Upper lobe of right lung (tissue), 1 donor: Measurements from ENCODE around the gene EPB41L4B. TPM values are rescaled to one million over a fixed set of nuclear protein-coding genes. Genes with fewer than 3 reads are reported as not detected.

Experiments used
- ATAC-seq: fragments of 200-7000 bp; cut with Tn5 transposase; one replicate; pipeline ENCODE4 v1.9.1; 2020; ENCODE audit warnings: mild to moderate bottlenecking, moderate library complexity
- DNase-seq: peaks from one replicate; pipeline ENCODE4 v3.0.0-alpha.2; 2020
- H3K27ac ChIP-seq: fragments of 200-600 bp; one replicate; pipeline ENCODE4 v1.8.0; 2022
- H3K27me3 ChIP-seq: fragments of 200-600 bp; one replicate; pipeline ENCODE4 v1.8.0; 2022; ENCODE audit warnings: mild to moderate bottlenecking
- H3K36me3 ChIP-seq: fragments of 200-600 bp; one replicate; pipeline ENCODE4 v1.8.0; 2022
- H3K4me1 ChIP-seq: fragments of 200-600 bp; one replicate; pipeline ENCODE4 v1.8.0; 2022
- H3K4me3 ChIP-seq: fragments of 200-600 bp; one replicate; pipeline ENCODE4 v1.8.0; 2022; ENCODE audit warnings: mild to moderate bottlenecking
- H3K9me3 ChIP-seq: fragments of 200-600 bp; one replicate; pipeline ENCODE4 v1.8.0; 2022
- intact Hi-C: fragments of 100-400 bp; cut with DNase I; formaldehyde crosslinking; loops from one replicate; pipeline ENCODE4 v1.11.0; 2022
- total RNA-seq: library from RNA; stranded (reverse); fragmentation: NEBNext Ultra II Directional; extraction: Animal tissue kit (Norgen Biotek cat#: 25700); gene quantifications from one replicate; pipeline ENCODE4 v1.2.1, GENCODE V29; 2021
- TF ChIP-seq, protein P1 (sequence below): fragments of 200-600 bp; IDR thresholded peaks from one replicate; pipeline ENCODE4 v1.8.0; 2022; ENCODE audit warnings: antibody characterized with exemption
- donor health status: DM: no; HTN: yes; CAD: no; lungs with severe emphysema.

The EPB41L4B gene
- total RNA-seq, 1 donor from 2014 or later: 10.1 TPM

DNA sequence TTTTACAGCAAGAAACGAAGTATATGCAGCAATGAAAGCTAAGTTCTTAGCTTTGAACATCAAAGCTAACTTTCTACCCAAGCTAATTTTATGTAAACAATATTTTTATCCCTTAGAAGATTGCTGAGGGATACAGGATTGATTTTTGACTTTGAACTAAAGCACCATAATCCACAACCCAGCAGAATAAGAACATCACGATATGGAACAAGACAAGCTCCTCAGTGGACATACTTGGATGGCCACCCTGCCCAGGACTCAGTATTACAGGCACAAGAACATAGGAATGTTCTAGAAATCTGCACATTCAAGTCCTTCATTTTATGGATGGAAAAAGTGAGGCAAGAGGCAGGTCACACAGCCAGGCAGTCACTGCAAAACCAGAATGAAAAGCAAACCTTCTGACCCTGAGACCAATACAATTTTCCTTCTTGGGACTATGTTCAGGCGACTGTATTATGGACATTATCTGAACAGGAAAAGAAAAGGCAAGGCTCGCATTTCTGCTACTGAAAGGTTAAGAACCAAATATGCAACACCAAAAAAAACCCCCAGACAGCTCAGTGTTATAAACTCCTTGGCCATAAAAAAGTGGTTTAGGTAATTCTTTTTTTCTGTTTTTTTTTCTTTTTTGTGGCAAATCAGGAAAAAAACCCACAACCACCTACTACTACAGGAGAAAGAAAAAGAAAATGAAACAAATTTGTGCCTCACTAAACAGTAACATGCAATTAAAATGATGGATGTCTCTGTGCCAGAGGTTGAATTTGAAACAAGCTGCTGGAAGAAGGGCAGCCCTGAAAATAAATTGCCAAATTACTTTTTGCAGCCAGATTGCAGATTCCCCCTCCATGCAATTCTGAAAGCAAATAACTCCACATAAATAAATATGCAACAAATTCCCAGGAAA is 25.4 kb downstream of the EPB41L4B start:
- intact Hi-C loops: no loop called here
- Histone ChIP-seq H3K27me3 (no peaks in the 10 kb centered on the region), H3K4me1 (no peaks in the 10 kb centered on the region), H3K9me3 (no peaks in the 10 kb centered on the region), H3K4me3 (no peak overlapping the region), H3K27ac (no peak overlapping the region), H3K36me3 (no peaks in the 10 kb centered on the region)
- TF ChIP-seq, protein P1, sequence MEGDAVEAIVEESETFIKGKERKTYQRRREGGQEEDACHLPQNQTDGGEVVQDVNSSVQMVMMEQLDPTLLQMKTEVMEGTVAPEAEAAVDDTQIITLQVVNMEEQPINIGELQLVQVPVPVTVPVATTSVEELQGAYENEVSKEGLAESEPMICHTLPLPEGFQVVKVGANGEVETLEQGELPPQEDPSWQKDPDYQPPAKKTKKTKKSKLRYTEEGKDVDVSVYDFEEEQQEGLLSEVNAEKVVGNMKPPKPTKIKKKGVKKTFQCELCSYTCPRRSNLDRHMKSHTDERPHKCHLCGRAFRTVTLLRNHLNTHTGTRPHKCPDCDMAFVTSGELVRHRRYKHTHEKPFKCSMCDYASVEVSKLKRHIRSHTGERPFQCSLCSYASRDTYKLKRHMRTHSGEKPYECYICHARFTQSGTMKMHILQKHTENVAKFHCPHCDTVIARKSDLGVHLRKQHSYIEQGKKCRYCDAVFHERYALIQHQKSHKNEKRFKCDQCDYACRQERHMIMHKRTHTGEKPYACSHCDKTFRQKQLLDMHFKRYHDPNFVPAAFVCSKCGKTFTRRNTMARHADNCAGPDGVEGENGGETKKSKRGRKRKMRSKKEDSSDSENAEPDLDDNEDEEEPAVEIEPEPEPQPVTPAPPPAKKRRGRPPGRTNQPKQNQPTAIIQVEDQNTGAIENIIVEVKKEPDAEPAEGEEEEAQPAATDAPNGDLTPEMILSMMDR: no peak
- DNase-seq (no peak), ATAC-seq (no peak)

DNA sequence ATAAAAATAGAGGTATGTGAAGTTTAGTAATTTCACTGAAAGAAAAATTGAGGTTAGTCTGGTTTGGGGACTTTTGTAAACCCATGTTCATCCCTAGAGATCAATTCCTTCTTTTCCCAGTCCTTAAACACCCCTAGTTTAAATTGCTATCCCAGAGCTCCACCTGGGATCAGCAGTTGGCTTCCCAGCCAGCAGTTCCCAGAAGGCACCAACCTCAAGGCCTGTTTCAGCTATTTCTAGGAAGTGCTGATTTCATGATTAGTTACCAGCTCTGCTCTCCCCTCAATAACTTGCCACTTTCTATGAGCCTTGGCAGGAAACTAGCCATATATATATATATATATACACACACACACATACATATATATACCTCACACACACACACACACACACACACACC is 30.5 kb downstream of the EPB41L4B start:
- Histone ChIP-seq H3K27me3 (no peaks in the 10 kb centered on the region), H3K27ac (no peak overlapping the region), H3K9me3 (no peaks in the 10 kb centered on the region), H3K36me3 (no peaks in the 10 kb centered on the region), H3K4me1 (peaks cover 12% of the 10 kb centered on the region), H3K4me3 (no peak overlapping the region)
- intact Hi-C loops: no loop called here
- ATAC-seq: no peak
- TF ChIP-seq, protein P1: no peak
- DNase-seq: no peak

DNA sequence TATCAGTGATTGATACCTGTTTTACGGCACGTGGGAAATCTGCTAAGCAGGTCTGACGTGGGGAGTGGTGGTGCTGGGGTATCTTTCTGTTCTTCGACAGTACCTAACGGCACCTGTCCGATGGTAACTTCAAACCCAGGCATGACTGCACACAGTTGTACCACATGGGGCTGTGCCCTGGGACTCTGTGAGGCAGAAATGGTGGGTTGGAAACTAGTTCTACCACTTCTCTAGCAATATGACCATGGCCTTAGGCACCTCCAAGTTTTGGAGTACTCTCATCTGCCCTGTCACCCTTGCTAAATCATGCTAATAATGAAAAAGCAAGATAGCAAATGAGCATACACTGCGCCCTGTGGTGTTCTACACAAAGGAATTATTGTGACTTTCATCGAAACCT is 30.9 kb downstream of the EPB41L4B start:
- Histone ChIP-seq H3K9me3 (no peaks in the 10 kb centered on the region), H3K4me1 (peaks cover 12% of the 10 kb centered on the region), H3K27ac (no peak overlapping the region), H3K36me3 (no peaks in the 10 kb centered on the region), H3K27me3 (no peaks in the 10 kb centered on the region), H3K4me3 (no peak overlapping the region)
- DNase-seq: no peak
- TF ChIP-seq, protein P1: no peak
- peak; percentile 35 for ATAC-seq
- intact Hi-C loops: no loop called here

DNA sequence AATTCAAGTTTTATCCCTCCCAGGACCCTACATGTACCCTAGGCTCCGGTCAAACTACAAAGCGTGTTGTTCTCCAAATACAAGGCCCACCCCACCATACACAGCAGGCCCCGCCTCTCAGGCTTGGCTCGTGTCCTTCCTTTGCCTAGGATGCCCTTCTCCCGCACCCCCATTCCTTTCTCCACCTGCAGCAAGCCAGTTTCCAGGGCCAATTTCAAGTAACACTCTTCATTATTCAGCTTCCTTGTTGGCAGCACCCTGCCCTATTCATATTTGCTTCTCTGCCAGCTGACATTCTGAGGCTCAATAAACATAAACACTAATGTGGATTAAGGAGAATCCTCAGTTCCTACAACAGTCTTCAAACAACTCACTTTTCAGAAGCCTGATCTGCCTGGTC is 31.7 kb downstream of the EPB41L4B start:
- ATAC-seq: peak; percentile 46
- Histone ChIP-seq H3K9me3 (no peaks in the 10 kb centered on the region), H3K27ac (no peak overlapping the region), H3K36me3 (no peaks in the 10 kb centered on the region), H3K4me1 (peaks cover 12% of the 10 kb centered on the region), H3K4me3 (no peak overlapping the region), H3K27me3 (no peaks in the 10 kb centered on the region)
- TF ChIP-seq, protein P1: no peak
- no peak for DNase-seq
- intact Hi-C loops: no loop called here

DNA sequence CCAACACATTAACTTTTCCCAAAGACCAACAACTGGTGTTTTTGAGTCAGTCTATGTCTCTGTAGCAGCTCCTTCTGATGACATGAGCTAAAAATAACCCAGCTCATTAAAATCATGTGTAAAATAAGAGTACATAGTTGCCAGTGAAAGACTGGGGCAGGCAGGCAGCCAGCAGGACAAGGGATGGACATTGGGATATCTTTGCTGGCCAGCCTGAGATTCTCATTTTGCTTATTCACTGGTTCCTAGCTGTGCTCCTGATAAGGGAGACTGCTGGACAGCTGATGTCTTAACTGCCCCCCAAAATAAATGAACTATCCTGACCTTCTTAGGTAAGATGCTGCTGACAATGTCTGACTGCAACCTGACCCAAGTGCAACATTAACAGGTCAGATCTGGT is 33.9 kb downstream of the EPB41L4B start:
- Histone ChIP-seq H3K4me3 (no peak overlapping the region), H3K36me3 (no peaks in the 10 kb centered on the region), H3K27ac (no peak overlapping the region), H3K27me3 (no peaks in the 10 kb centered on the region), H3K9me3 (no peaks in the 10 kb centered on the region), H3K4me1 (peaks cover 12% of the 10 kb centered on the region)
- ATAC-seq (no peak), DNase-seq (no peak)
- intact Hi-C loops: no loop called here
- TF ChIP-seq, protein P1: no peak
